LNCaP clone FGC (cell line): ENCODE data around the gene GNRHR.
"Not testable (repeated sequence)": the region's sequence is repeated elsewhere in the genome, so short reads cannot be mapped to it uniquely, and the experiment has no call there.

Source experiments
- DNase-seq: peaks from one replicate; pipeline ENCODE4 v3.0.0-alpha.2; 2011; ENCODE audit warnings: low read depth
- H3K4me3 ChIP-seq: 2 replicates; pipeline ENCODE4 v1.5.1; 2011; ENCODE audit warnings: mild to moderate bottlenecking, low read depth, low read length, control low read depth
- CTCF ChIP-seq: IDR thresholded peaks from 2 replicates; pipeline ENCODE4 v1.5.1; 2012; ENCODE audit warnings: mild to moderate bottlenecking; ENCODE audit not compliant: control insufficient read depth, insufficient read depth; ENCODE audit errors: extremely low read depth

The GNRHR gene

GRCh38 chr4:67770422-67770821, 16.2 kb upstream of the GNRHR start:
- no peak overlapping the region for H3K4me3 ChIP-seq
- no peak for TF ChIP-seq CTCF
- peak; percentile 4 for DNase-seq

- H3K4me3 ChIP-seq, result no peak overlapping the region
- no peak for DNase-seq
- no peak for TF ChIP-seq CTCF
These were observed 11.7 kb upstream of the GNRHR start for GRCh38 chr4:67765928-67766327.

- H3K4me3 ChIP-seq, result no peak overlapping the region
- no peak for DNase-seq
- no peak for TF ChIP-seq CTCF
These were observed 11.2 kb upstream of the GNRHR start for GRCh38 chr4:67765401-67765800.

GRCh38 chr4:67764183-67764582, 10.0 kb upstream of the GNRHR start:
- TF ChIP-seq CTCF, result no peak
- no peak overlapping the region for H3K4me3 ChIP-seq
- DNase-seq, result no peak

- DNase-seq, result no peak
- no peak for TF ChIP-seq CTCF
- H3K4me3 ChIP-seq, result no peak overlapping the region
These were observed 7.9 kb upstream of the GNRHR start for GRCh38 chr4:67762086-67762485.

- DNase-seq, H3K4me3 ChIP-seq: not testable (repeated sequence)
These were observed 2.8 kb upstream of the GNRHR start for GRCh38 chr4:67756991-67757390.

GRCh38 chr4:67755974-67756373, 1.8 kb upstream of the GNRHR start:
- DNase-seq, result no peak
- TF ChIP-seq CTCF, result no peak
- no peak overlapping the region for H3K4me3 ChIP-seq

- no peak for DNase-seq
- no peak for TF ChIP-seq CTCF
- H3K4me3 ChIP-seq, result no peak overlapping the region
These were observed 2.9 kb downstream of the GNRHR start for GRCh38 chr4:67751260-67751659.
